Endodermal cell (in vitro differentiated cells): ENCODE measurements around the gene SLC26A11. TPM values are rescaled to one million over a fixed set of nuclear protein-coding genes. Genes with fewer than 3 reads are reported as not detected.
A peak's percentile ranks its signal among the peaks of the same experiment; 100 is the strongest.

Source experiments
- DNase-seq: peaks from one replicate; pipeline ENCODE4 v3.0.0-alpha.2; 2017
- H3K27ac ChIP-seq: 2 replicates; pipeline ENCODE4 v1.5.1; 2013; ENCODE audit warnings: mild to moderate bottlenecking, low read depth, low read length, moderate library complexity
- H3K27me3 ChIP-seq: 2 replicates; pipeline ENCODE4 v1.6.1; 2013; ENCODE audit warnings: mild to moderate bottlenecking, low read length, moderate library complexity; ENCODE audit not compliant: insufficient read depth, control insufficient read depth, poor library complexity, severe bottlenecking
- H3K36me3 ChIP-seq: 2 replicates; pipeline ENCODE4 v1.7.0; 2013; ENCODE audit warnings: mild to moderate bottlenecking, low read length, moderate library complexity; ENCODE audit not compliant: control insufficient read depth, insufficient read depth
- H3K4me1 ChIP-seq: one replicate; pipeline ENCODE4 v1.7.0; 2013; ENCODE audit warnings: low read length; ENCODE audit not compliant: control insufficient read depth, insufficient read depth
- H3K4me3 ChIP-seq: 2 replicates; pipeline ENCODE4 v1.5.1; 2013; ENCODE audit warnings: mild to moderate bottlenecking, low read length, moderate library complexity
- H3K9ac ChIP-seq: 2 replicates; pipeline ENCODE4 v1.6.1; 2013; ENCODE audit warnings: mild to moderate bottlenecking, low read length, moderate library complexity; ENCODE audit not compliant: poor library complexity, severe bottlenecking; ENCODE audit errors: extremely low read depth
- H3K9me3 ChIP-seq: 2 replicates; pipeline ENCODE4 v1.6.1; 2013; ENCODE audit warnings: mild to moderate bottlenecking, low read length, moderate library complexity; ENCODE audit not compliant: control insufficient read depth
- H3K27ac Mint-ChIP-seq: 2 replicates; pipeline ENCODE4 v1.8.0; 2020; ENCODE audit warnings: mixed read lengths
- H3K27me3 Mint-ChIP-seq: 2 replicates; pipeline ENCODE4 v1.8.0; 2021; ENCODE audit warnings: mild to moderate bottlenecking, mixed read lengths; ENCODE audit not compliant: insufficient read depth
- H3K36me3 Mint-ChIP-seq: 2 replicates; pipeline ENCODE4 v1.8.0; 2020; ENCODE audit warnings: low read depth, mixed read lengths
- H3K4me1 Mint-ChIP-seq: 2 replicates; pipeline ENCODE4 v1.8.0; 2020; ENCODE audit warnings: mixed read lengths
- H3K4me3 Mint-ChIP-seq: 2 replicates; pipeline ENCODE4 v1.8.0; 2020; ENCODE audit warnings: mild to moderate bottlenecking, moderate library complexity, mixed read lengths
- H3K9me3 Mint-ChIP-seq: 2 replicates; pipeline ENCODE4 v1.8.0; 2020; ENCODE audit warnings: mild to moderate bottlenecking, mixed read lengths
- WGBS, 2 experiments: methylation state at CpG; one replicate each; pipeline versions ENCODE4 v1.1.5 to v1.1.7; 2013; ENCODE audit warnings: missing lambda C conversion rate in 2 of 2, mixed read lengths in 1 of 2; ENCODE audit not compliant: insufficient coverage in 1 of 2, insufficient read length in 1 of 2; 5-methylcytosine and 5-hydroxymethylcytosine counted together
- total RNA-seq, 2 donors: library from RNA; stranded (reverse); fragmentation: NEBNext Ultra II Directional in 1 of 2; extraction: Animal tissue kit (Norgen Biotek cat#: 25700) in 1 of 2; gene quantifications; 2 replicates in 1 of 2; 3 replicates in 1 of 2; pipeline ENCODE4 v1.2.1, GENCODE V29; 2021
- TF ChIP-seq, protein P1 (sequence below): fragments of 200-600 bp; sonication (generic); conservative IDR thresholded peaks from 2 replicates; pipeline ENCODE4 v1.5.0; 2021; ENCODE audit warnings: antibody characterized with exemption, mild to moderate bottlenecking

SLC26A11 gene
- total RNA-seq, 2 donors from 2014 or later: 43.7 to 48.2 TPM

DNA sequence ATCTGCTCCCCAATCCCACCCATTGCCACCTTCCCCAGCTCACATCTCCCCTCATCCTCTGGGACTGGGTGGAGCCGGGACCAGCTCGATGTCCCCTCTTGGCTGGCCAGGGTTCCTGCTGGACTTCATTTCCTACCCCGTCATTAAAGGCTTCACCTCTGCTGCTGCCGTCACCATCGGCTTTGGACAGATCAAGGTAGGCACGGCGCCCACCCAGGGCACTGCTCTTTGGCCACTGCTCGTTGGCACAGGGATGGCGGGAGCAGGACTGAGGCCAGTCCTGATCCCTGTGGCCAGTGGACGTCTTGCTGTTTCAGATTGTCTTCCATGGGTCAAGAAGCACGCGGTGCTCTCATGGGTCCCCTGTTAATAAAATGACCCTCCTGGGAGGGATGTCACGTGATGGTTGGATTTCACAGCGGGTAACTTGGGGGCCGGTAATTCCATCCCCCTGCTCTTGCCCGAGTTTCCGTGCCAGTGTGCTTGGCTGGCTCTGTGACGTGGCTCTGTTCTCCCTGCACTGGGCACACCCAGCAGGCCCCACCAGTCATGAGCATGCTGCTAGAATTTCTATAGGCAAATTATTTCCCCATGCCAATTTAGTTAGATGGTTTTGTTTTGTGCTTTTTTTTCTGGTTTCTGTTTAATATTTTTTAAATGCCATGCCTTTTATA is 3.1 kb downstream of the SLC26A11 start:
- Histone ChIP-seq H3K9me3 (no peaks in the 10 kb centered on the region), H3K27me3 (no peaks in the 10 kb centered on the region), H3K4me1 (no peaks in the 10 kb centered on the region), H3K36me3 (peaks cover 29% of the 10 kb centered on the region), H3K27ac (no peak overlapping the region), H3K4me3 (no peak overlapping the region), H3K9ac (no peak overlapping the region)
- Mint-ChIP-seq H3K4me1 (peaks cover 17% of the 10 kb centered on the region), H3K27me3 (no peaks in the 10 kb centered on the region), H3K4me3 (peak overlapping the region; percentile 7), H3K36me3 (peaks cover 25% of the 10 kb centered on the region), H3K27ac (no peak overlapping the region), H3K9me3 (no peaks in the 10 kb centered on the region)
- TF ChIP-seq, protein P1, sequence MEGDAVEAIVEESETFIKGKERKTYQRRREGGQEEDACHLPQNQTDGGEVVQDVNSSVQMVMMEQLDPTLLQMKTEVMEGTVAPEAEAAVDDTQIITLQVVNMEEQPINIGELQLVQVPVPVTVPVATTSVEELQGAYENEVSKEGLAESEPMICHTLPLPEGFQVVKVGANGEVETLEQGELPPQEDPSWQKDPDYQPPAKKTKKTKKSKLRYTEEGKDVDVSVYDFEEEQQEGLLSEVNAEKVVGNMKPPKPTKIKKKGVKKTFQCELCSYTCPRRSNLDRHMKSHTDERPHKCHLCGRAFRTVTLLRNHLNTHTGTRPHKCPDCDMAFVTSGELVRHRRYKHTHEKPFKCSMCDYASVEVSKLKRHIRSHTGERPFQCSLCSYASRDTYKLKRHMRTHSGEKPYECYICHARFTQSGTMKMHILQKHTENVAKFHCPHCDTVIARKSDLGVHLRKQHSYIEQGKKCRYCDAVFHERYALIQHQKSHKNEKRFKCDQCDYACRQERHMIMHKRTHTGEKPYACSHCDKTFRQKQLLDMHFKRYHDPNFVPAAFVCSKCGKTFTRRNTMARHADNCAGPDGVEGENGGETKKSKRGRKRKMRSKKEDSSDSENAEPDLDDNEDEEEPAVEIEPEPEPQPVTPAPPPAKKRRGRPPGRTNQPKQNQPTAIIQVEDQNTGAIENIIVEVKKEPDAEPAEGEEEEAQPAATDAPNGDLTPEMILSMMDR: no peak
- WGBS, 2 experiments: 96 to 98% methylated on average over 18 of the region's 18 CpGs
- DNase-seq: no peak

DNA sequence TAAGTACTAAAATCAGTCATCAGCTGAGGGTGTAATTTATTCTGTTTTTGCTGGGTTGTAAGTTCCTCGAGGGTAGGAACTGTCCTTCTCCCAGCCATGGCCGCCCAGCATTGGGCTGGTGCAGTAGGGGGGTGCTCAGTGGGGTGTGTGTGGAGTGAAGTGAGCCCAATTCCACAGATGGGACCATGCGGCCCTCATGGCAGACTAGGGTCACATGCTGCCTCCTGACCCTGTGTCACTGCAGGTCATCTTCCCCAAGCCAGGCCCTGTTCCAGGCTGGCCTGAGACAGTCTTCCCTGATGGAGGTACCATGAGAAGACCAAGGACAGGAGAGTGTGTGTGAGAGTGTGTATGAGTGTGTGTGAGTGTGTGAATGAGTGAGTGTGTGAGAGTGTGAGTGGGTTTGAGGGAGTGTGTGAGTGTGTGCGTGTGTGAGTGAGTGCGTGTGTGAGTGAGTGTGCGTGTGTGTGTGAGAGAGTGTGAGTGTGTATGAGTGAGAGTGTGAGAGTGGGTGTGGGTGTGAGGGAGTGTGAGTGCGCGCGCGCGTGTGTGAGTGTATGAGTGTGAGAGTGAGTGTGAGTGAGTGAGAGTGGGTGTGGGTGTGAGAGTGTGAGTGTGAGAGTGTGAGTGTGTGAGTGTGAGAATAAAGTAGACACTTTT is 3.7 kb downstream of the SLC26A11 start:
- Mint-ChIP-seq H3K36me3 (peaks cover 31% of the 10 kb centered on the region), H3K27me3 (no peaks in the 10 kb centered on the region), H3K4me3 (no peak overlapping the region), H3K9me3 (no peaks in the 10 kb centered on the region), H3K4me1 (peaks cover 17% of the 10 kb centered on the region), H3K27ac (no peak overlapping the region)
- Histone ChIP-seq H3K9ac (no peak overlapping the region), H3K27me3 (no peaks in the 10 kb centered on the region), H3K4me1 (no peaks in the 10 kb centered on the region), H3K4me3 (no peak overlapping the region), H3K27ac (no peak overlapping the region), H3K36me3 (peaks cover 35% of the 10 kb centered on the region), H3K9me3 (no peaks in the 10 kb centered on the region)
- 83 to 86% methylated on average over 8 to 11 of the region's 11 CpGs for WGBS, 2 experiments
- TF ChIP-seq, protein P1: no peak
- no peak for DNase-seq

DNA sequence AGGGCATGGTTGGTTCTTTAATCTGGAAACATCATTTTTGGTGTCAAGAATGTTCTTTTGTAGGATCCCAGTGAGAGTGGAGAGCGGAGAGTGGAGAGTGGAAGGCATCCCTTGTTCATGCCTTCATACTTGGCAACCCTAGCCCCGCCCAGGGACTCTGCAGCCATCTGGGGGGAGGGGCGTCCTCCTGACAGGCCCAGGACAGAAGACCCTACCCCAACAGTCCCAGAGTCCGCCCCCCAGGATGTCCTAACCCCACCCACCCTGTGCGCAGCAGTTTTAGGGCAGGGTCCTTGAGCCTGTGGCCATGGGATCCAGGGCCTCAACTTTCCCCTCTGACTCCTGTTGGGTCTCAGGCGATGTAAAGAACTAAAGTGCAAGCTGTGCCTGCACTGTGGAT is 4.5 kb downstream of the SLC26A11 start:
- TF ChIP-seq, protein P1: no peak
- no peak overlapping the region for H3K9ac ChIP-seq
- Mint-ChIP-seq H3K9me3 (no peaks in the 10 kb centered on the region), H3K4me1 (peaks cover 13% of the 10 kb centered on the region), H3K27ac (no peak overlapping the region), H3K4me3 (no peak overlapping the region), H3K36me3 (peaks cover 37% of the 10 kb centered on the region), H3K27me3 (no peaks in the 10 kb centered on the region)
- H3K36me3 ChIP-seq: peaks cover 40% of the 10 kb centered on the region
- no peak overlapping the region for H3K4me3 ChIP-seq
- H3K27ac ChIP-seq: no peak overlapping the region
- DNase-seq: no peak
- 89 to 100% methylated on average over 1 to 6 of the region's 6 CpGs for WGBS, 2 experiments
- no peaks in the 10 kb centered on the region for H3K27me3 ChIP-seq
- no peaks in the 10 kb centered on the region for H3K9me3 ChIP-seq
- H3K4me1 ChIP-seq: no peaks in the 10 kb centered on the region
